Measurements from ENCODE around the gene TTLL10.

Gene TTLL10

GRCh38 chr1:1228596-1229321, 55.1 kb downstream of the TTLL10 start:
- no peaks in the 10 kb centered on the region for H3K9me3 Mint-ChIP-seq
- no peak for DNase-seq
- H3K27ac Mint-ChIP-seq, result peak overlapping the region in 1 of 2 donors; percentile 80
- ATAC-seq (replicated peaks), result no peak
- H3K4me3 Mint-ChIP-seq, result no peak overlapping the region
- peaks cover 34% of the 10 kb centered on the region for H3K36me3 Mint-ChIP-seq (ENCODE audit: insufficient read depth)
- H3K4me1 Mint-ChIP-seq (ENCODE audit: low read depth in 2 of 2), result peaks cover 31% of the 10 kb centered on the region in 2 donors
- H3K27me3 Mint-ChIP-seq, result no peaks in the 10 kb centered on the region

GRCh38 chr1:1229770-1230169, 56.1 kb downstream of the TTLL10 start:
- Mint-ChIP-seq H3K4me3 (peak overlapping the region; percentile 42 to 89), H3K27me3 (no peaks in the 10 kb centered on the region), H3K4me1 (ENCODE audit: low read depth in 2 of 2) (peaks cover 36 to 37% of the 10 kb centered on the region in 2 donors), H3K9me3 (no peaks in the 10 kb centered on the region), H3K36me3 (ENCODE audit: insufficient read depth) (peaks cover 31% of the 10 kb centered on the region), H3K27ac (peak overlapping the region; percentile 80 to 91)
- no peak for ATAC-seq (replicated peaks)
- no peak for DNase-seq

- Mint-ChIP-seq H3K9me3 (no peaks in the 10 kb centered on the region), H3K27ac (peak overlapping the region; percentile 80 to 91), H3K4me3 (peak overlapping the region; percentile 84 to 89), H3K27me3 (no peaks in the 10 kb centered on the region), H3K36me3 (ENCODE audit: insufficient read depth) (peaks cover 27% of the 10 kb centered on the region), H3K4me1 (ENCODE audit: low read depth in 2 of 2) (peaks cover 31 to 32% of the 10 kb centered on the region in 2 donors)
- DNase-seq (no peak), ATAC-seq (replicated peaks) (no peak)
Observed at GRCh38 chr1:1230656-1231399, 57.1 kb downstream of the TTLL10 start.

- peak within 1 kb of the TSS; percentile 84 to 89 for H3K4me3 Mint-ChIP-seq
- peaks cover 25% of the 10 kb centered on the region for H3K36me3 Mint-ChIP-seq (ENCODE audit: insufficient read depth)
- no peaks in the 10 kb centered on the region for H3K27me3 Mint-ChIP-seq
- peak within 1 kb of the TSS; percentile 80 to 91 for H3K27ac Mint-ChIP-seq
- peaks cover 29% of the 10 kb centered on the region in 2 donors for H3K4me1 Mint-ChIP-seq (ENCODE audit: low read depth in 2 of 2)
- DNase-seq, result peak; percentile 94 to 96 (median 95)
- peak; percentile 95 for ATAC-seq (replicated peaks)
- H3K9me3 Mint-ChIP-seq, result no peaks in the 10 kb centered on the region
Observed at GRCh38 chr1:1231400-1232207, 57.9 kb downstream of the TTLL10 start, which contains the start of gene SDF4. SDF4 (minus strand) TSS chr1:1232001; CDS start chr1:1228772, 3,229 bp downstream.

- no peak for DNase-seq
- no peaks in the 10 kb centered on the region for H3K9me3 Mint-ChIP-seq
- peaks cover 25% of the 10 kb centered on the region for H3K36me3 Mint-ChIP-seq (ENCODE audit: insufficient read depth)
- no peaks in the 10 kb centered on the region for H3K27me3 Mint-ChIP-seq
- ATAC-seq (replicated peaks), result no peak
- H3K27ac Mint-ChIP-seq, result peak within 1 kb of the TSS; percentile 80 to 91
- H3K4me1 Mint-ChIP-seq (ENCODE audit: low read depth in 2 of 2), result peaks cover 29% of the 10 kb centered on the region in 2 donors
- peak within 1 kb of the TSS; percentile 84 to 89 for H3K4me3 Mint-ChIP-seq
Observed at GRCh38 chr1:1232208-1232795, 58.6 kb downstream of the TTLL10 start, which contains the start of gene B3GALT6. B3GALT6 (plus strand) TSS chr1:1232237; CDS start chr1:1232279, 42 bp downstream.

- ATAC-seq (replicated peaks), result no peak
- H3K36me3 Mint-ChIP-seq (ENCODE audit: insufficient read depth), result peaks cover 25% of the 10 kb centered on the region
- no peak for DNase-seq
- H3K4me3 Mint-ChIP-seq, result peak overlapping the region; percentile 73 to 79
- no peaks in the 10 kb centered on the region for H3K27me3 Mint-ChIP-seq
- H3K9me3 Mint-ChIP-seq, result no peaks in the 10 kb centered on the region
- peaks cover 29% of the 10 kb centered on the region in 2 donors for H3K4me1 Mint-ChIP-seq (ENCODE audit: low read depth in 2 of 2)
- peak overlapping the region; percentile 31 to 83 for H3K27ac Mint-ChIP-seq
Observed at GRCh38 chr1:1232796-1233566, 59.3 kb downstream of the TTLL10 start.

- H3K4me3 Mint-ChIP-seq, result peak overlapping the region; percentile 73 to 79
- H3K27me3 Mint-ChIP-seq, result no peaks in the 10 kb centered on the region
- ATAC-seq (replicated peaks), result no peak
Observed at GRCh38 chr1:1233567-1233892, 59.9 kb downstream of the TTLL10 start.

GRCh38 chr1:1234180-1234808, 60.6 kb downstream of the TTLL10 start:
- H3K27ac Mint-ChIP-seq, result no peak overlapping the region
- H3K4me1 Mint-ChIP-seq (ENCODE audit: low read depth in 2 of 2), result peaks cover 28 to 29% of the 10 kb centered on the region in 2 donors
- peaks cover 18% of the 10 kb centered on the region for H3K36me3 Mint-ChIP-seq (ENCODE audit: insufficient read depth)
- no peaks in the 10 kb centered on the region for H3K9me3 Mint-ChIP-seq
- ATAC-seq (replicated peaks) (no peak), DNase-seq (no peak)
- peak overlapping the region; percentile 73 to 79 for H3K4me3 Mint-ChIP-seq
- no peaks in the 10 kb centered on the region for H3K27me3 Mint-ChIP-seq

More at GRCh38 chr1:1233567-1233892, 59.9 kb downstream of the TTLL10 start:
- Mint-ChIP-seq H3K4me1 (ENCODE audit: low read depth in 2 of 2) (peaks cover 29% of the 10 kb centered on the region in 2 donors), H3K36me3 (ENCODE audit: insufficient read depth) (peaks cover 20% of the 10 kb centered on the region), H3K27ac (peak overlapping the region in 1 of 2 donors; percentile 83), H3K9me3 (no peaks in the 10 kb centered on the region)
- no peak for DNase-seq

GRCh38 chr1:1235016-1235744, 61.5 kb downstream of the TTLL10 start:
- no peaks in the 10 kb centered on the region for H3K27me3 Mint-ChIP-seq
- no peak for ATAC-seq (replicated peaks)
- no peak for DNase-seq
- H3K9me3 Mint-ChIP-seq, result no peaks in the 10 kb centered on the region
- peaks cover 20 to 21% of the 10 kb centered on the region in 2 donors for H3K4me1 Mint-ChIP-seq (ENCODE audit: low read depth in 2 of 2)
- H3K27ac Mint-ChIP-seq, result no peak overlapping the region
- peak overlapping the region in 1 of 2 donors; percentile 4 for H3K4me3 Mint-ChIP-seq
- peaks cover 18% of the 10 kb centered on the region for H3K36me3 Mint-ChIP-seq (ENCODE audit: insufficient read depth)

- Mint-ChIP-seq H3K4me1 (ENCODE audit: low read depth in 2 of 2) (peaks cover 11% of the 10 kb centered on the region in 2 donors), H3K9me3 (no peaks in the 10 kb centered on the region)
Observed at GRCh38 chr1:1236176-1236763, 62.6 kb downstream of the TTLL10 start.

More at GRCh38 chr1:1236176-1236763, 62.6 kb downstream of the TTLL10 start:
- Mint-ChIP-seq H3K27ac (no peak overlapping the region), H3K36me3 (ENCODE audit: insufficient read depth) (peaks cover 12% of the 10 kb centered on the region), H3K27me3 (no peaks in the 10 kb centered on the region), H3K4me3 (no peak overlapping the region)
- DNase-seq, result no peak
- ATAC-seq (replicated peaks), result no peak

All from effector memory CD8-positive, alpha-beta T cell (primary cell).